ENCODE measurements around the gene EGFR. TPM values are rescaled to one million over a fixed set of nuclear protein-coding genes. Genes with fewer than 3 reads are reported as not detected.

EGFR gene
- total and polyA plus RNA-seq, 2 donors (not counting 3 experiments of a cell fraction or from before 2014, with no cell fraction given), result 1.5 to 4.1 TPM

DNA sequence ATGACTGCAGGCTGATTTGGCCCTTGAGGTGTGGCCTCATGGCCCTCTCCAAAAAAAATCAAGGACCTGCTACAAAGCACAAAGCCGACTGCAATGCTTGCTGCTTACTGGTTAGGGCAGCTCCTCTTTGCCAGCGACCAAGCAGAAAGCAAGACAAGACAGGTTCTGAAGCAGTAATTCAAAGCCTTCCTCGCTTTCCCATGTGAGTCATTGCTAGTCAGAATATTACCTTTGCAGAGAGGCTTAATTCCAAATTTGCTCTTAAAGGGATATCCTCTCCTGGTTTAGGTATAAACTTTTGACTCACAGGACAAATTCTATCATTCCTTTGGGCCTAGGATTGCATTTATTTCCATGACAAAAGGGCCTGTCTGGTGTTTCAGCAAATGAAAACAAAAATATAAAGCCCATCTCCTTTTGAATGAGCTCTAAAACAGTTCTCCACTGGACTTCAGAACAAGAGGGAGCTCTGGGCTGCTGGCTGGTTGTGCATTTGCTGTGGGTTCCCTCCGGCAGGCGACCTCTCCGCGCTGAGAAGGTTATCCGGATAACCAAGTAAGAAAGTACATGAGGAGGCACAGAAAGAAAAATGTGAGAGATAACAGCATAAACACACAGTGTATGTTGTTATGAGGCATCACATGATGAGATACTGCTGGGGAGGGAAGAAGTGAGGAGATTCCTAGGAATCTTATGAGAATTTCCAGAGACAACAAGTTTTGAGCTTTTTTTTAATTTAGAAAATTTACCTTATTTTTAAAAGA lies 90.8 kb downstream of the EGFR start:
- DNase-seq (ENCODE audit: low read depth, low spot score) (no peak), FAIRE-seq (no peak)
- Histone ChIP-seq H4K20me1 (replicated peaks; ENCODE audit: control insufficient read depth, extremely low read depth, insufficient read depth, low read length) (no peaks in the 10 kb centered on the region), H3K9ac (replicated peaks; ENCODE audit: extremely low read depth, insufficient read depth, low read length) (no peak overlapping the region), H3K27me3 (ENCODE audit: control insufficient read depth in 2 of 2, insufficient read depth in 2 of 2, low read length in 2 of 2) (no peaks in the 10 kb centered on the region), H2AFZ (ENCODE audit: low read depth, low read length) (no peak overlapping the region), H3K4me3 (replicated peaks in 1 of 3; ENCODE audit: insufficient read depth in 1 of 3, low read depth in 1 of 3, low read length in 3 of 3) (no peak overlapping the region), H3K4me2 (ENCODE audit: insufficient read depth, low read length) (no peak overlapping the region), H3K36me3 (ENCODE audit: control insufficient read depth in 2 of 2, extremely low read depth in 1 of 2, insufficient read depth in 2 of 2, low read length in 2 of 2) (no peaks in the 10 kb centered on the region), H3K9me3 (replicated peaks; ENCODE audit: control insufficient read depth, insufficient read depth, low read length) (no peaks in the 10 kb centered on the region), H3K4me1 (ENCODE audit: control insufficient read depth, extremely low read depth, insufficient read depth, low read length) (no peaks in the 10 kb centered on the region), H3K27ac (ENCODE audit: insufficient read depth, low read depth, low read length) (no peak overlapping the region), H3K79me2 (ENCODE audit: control insufficient read depth, insufficient read depth, low read length) (no peaks in the 10 kb centered on the region), H3K9me1 (replicated peaks; ENCODE audit: control insufficient read depth, extremely low read depth, insufficient read depth, low read length) (no peaks in the 10 kb centered on the region)
- intact Hi-C loops (cut with micrococcal nuclease) (no loop called here), dilution Hi-C loops (cut with MboI; ENCODE audit: extremely low pct_ligation_motif_present, low sequenced_read_pairs) (no loop called here)
- BruUV-seq (replicated peaks), result no TSS peak
- POLR2A ChIA-PET, result no interaction called here
- CTCF ChIA-PET, result interaction anchor here (0.8 to 1.1 kb wide), 3 partner anchors 140 to 146 kb away, joined by 3 to 5 read pairs (median 3); no protein-coding TSS in a partner anchor
- TF ChIP-seq, protein P1, sequence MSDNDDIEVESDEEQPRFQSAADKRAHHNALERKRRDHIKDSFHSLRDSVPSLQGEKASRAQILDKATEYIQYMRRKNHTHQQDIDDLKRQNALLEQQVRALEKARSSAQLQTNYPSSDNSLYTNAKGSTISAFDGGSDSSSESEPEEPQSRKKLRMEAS (IDR thresholded peaks at IDR 0.05; ENCODE audit: insufficient read depth, insufficient read length), result no peak
- TF ChIP-seq POLR2A (IDR thresholded peaks at IDR 0.05; ENCODE audit: low read depth, low read length) (no peak), EZH2 (IDR thresholded peaks at IDR 0.05; ENCODE audit: borderline replicate concordance, low read depth, low read length, severe bottlenecking) (no peak)

DNA sequence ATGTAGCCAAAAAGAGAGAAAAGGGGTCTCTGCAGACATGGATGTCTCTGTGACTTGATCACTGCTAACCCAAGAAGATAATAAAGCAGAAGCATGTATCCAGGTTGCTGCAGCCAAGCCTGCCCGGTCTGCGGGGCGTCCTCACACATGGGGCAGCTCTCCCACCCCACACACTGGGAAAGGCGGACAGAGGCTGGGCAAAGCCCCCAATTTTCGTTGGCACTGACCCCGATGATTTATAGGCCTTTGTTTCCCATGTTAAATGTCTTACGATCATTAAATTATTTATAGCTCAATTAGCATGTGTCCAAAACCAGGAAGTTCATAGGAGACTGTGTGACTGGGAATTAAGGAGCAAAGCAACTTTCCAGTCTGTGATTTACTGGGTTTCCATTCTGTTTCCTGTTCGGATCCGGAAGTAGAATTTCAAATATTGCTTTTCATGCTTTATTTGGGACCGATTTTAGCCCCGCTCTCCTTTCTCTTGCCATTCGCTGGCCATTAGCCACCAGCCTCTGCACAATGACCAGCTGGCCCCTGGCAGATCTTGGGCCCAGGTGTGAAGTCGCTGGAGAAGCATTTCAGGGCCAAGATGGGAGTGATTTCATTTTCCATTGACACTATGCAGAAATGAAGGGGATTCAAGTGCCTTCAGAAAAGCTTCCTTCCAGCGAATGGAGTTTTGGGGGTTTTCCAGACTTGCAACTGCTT lies 91.6 kb downstream of the EGFR start:
- intact Hi-C loops (cut with micrococcal nuclease) (no loop called here), dilution Hi-C loops (cut with MboI; ENCODE audit: extremely low pct_ligation_motif_present, low sequenced_read_pairs) (no loop called here)
- no peak for DNase-seq (ENCODE audit: low read depth, low spot score)
- no peaks in the 10 kb centered on the region for H4K20me1 ChIP-seq (replicated peaks; ENCODE audit: control insufficient read depth, extremely low read depth, insufficient read depth, low read length)
- H3K27ac ChIP-seq (ENCODE audit: insufficient read depth, low read depth, low read length), result no peak overlapping the region
- no peaks in the 10 kb centered on the region for H3K36me3 ChIP-seq (ENCODE audit: control insufficient read depth in 2 of 2, extremely low read depth in 1 of 2, insufficient read depth in 2 of 2, low read length in 2 of 2)
- H3K9ac ChIP-seq (replicated peaks; ENCODE audit: extremely low read depth, insufficient read depth, low read length), result no peak overlapping the region
- POLR2A ChIA-PET, result no interaction called here
- TF ChIP-seq POLR2AphosphoS5 (IDR thresholded peaks at IDR 0.05; ENCODE audit: insufficient read depth, low read depth, low read length) (no peak), POLR2A (IDR thresholded peaks at IDR 0.05; ENCODE audit: low read depth, low read length) (no peak), JUN (IDR thresholded peaks at IDR 0.05; ENCODE audit: borderline replicate concordance, insufficient read depth, insufficient read length, low read depth) (no peak), GATA2 (IDR thresholded peaks at IDR 0.05; ENCODE audit: insufficient read depth, insufficient read length, low read depth, low read length) (no peak), FOS (IDR thresholded peaks at IDR 0.05; ENCODE audit: borderline replicate concordance, insufficient read depth, low read length) (no peak)
- TF ChIP-seq, protein P2, sequence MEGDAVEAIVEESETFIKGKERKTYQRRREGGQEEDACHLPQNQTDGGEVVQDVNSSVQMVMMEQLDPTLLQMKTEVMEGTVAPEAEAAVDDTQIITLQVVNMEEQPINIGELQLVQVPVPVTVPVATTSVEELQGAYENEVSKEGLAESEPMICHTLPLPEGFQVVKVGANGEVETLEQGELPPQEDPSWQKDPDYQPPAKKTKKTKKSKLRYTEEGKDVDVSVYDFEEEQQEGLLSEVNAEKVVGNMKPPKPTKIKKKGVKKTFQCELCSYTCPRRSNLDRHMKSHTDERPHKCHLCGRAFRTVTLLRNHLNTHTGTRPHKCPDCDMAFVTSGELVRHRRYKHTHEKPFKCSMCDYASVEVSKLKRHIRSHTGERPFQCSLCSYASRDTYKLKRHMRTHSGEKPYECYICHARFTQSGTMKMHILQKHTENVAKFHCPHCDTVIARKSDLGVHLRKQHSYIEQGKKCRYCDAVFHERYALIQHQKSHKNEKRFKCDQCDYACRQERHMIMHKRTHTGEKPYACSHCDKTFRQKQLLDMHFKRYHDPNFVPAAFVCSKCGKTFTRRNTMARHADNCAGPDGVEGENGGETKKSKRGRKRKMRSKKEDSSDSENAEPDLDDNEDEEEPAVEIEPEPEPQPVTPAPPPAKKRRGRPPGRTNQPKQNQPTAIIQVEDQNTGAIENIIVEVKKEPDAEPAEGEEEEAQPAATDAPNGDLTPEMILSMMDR (IDR thresholded peaks at IDR 0.05; ENCODE audit: extremely low read depth in 1 of 2, insufficient read depth in 1 of 2, low read depth in 1 of 2, low read length in 2 of 2), result no peak
- H3K9me3 ChIP-seq (replicated peaks; ENCODE audit: control insufficient read depth, insufficient read depth, low read length), result no peaks in the 10 kb centered on the region
- H2AFZ ChIP-seq (ENCODE audit: low read depth, low read length), result no peak overlapping the region
- H3K27me3 ChIP-seq (ENCODE audit: control insufficient read depth in 2 of 2, insufficient read depth in 2 of 2, low read length in 2 of 2), result no peaks in the 10 kb centered on the region
- no peak overlapping the region for H3K4me2 ChIP-seq (ENCODE audit: insufficient read depth, low read length)
- CTCF ChIA-PET, result interaction anchor here (0.8 to 1.1 kb wide), 3 partner anchors 139 to 145 kb away, joined by 3 to 5 read pairs (median 3); no protein-coding TSS in a partner anchor
- no peaks in the 10 kb centered on the region for H3K4me1 ChIP-seq (ENCODE audit: control insufficient read depth, extremely low read depth, insufficient read depth, low read length)
- no peak overlapping the region for H3K4me3 ChIP-seq (replicated peaks in 1 of 3; ENCODE audit: insufficient read depth in 1 of 3, low read depth in 1 of 3, low read length in 3 of 3)
- no TSS peak for BruUV-seq (replicated peaks)
- no peak for FAIRE-seq
- no peaks in the 10 kb centered on the region for H3K79me2 ChIP-seq (ENCODE audit: control insufficient read depth, insufficient read depth, low read length)
- H3K9me1 ChIP-seq (replicated peaks; ENCODE audit: control insufficient read depth, extremely low read depth, insufficient read depth, low read length), result no peaks in the 10 kb centered on the region

All from endothelial cell of umbilical vein (primary cell).